HepG2 (cell line): ENCODE data around the gene POU6F1. TPM values are rescaled to one million over a fixed set of nuclear protein-coding genes. Genes with fewer than 3 reads are reported as not detected.

Experiments
- ARID3A ChIP-seq: IDR thresholded peaks from 2 replicates; pipeline ENCODE4 v1.6.1; 2012; ENCODE audit warnings: low read depth, low read length, improper control_type of control experiment
- BRF2 ChIP-seq: sonication (generic); formaldehyde crosslinking; IDR thresholded peaks from 2 replicates; pipeline ENCODE4 v1.8.1; 2022; ENCODE audit warnings: mild to moderate bottlenecking, missing genetic modification reagents
- FOXO1 ChIP-seq: sonication (generic); formaldehyde crosslinking; IDR thresholded peaks from 2 replicates; pipeline ENCODE4 v1.4.0; 2020; ENCODE audit warnings: missing genetic modification reagents
- HNF4G ChIP-seq, 2 experiments: sonication (generic) in 1 of 2; formaldehyde crosslinking in 1 of 2; IDR thresholded peaks; 2 replicates each; pipeline versions ENCODE4 v1.4.0 to v1.6.1; 2011 to 2020; ENCODE audit warnings: borderline replicate concordance in 2 of 2, low read depth in 2 of 2, mild to moderate bottlenecking in 2 of 2, low read length in 1 of 2, missing genetic modification reagents in 1 of 2, moderate library complexity in 1 of 2
- MEF2D ChIP-seq: sonication (generic); formaldehyde crosslinking; IDR thresholded peaks from 2 replicates; pipeline ENCODE4 v1.5.1; 2020; ENCODE audit warnings: mild to moderate bottlenecking, missing genetic modification reagents
- MIXL1 ChIP-seq: IDR thresholded peaks from 2 replicates; pipeline ENCODE4 v1.6.1; 2016
- NFIC ChIP-seq: IDR thresholded peaks from 2 replicates; pipeline ENCODE4 v1.6.1; 2012; ENCODE audit warnings: mild to moderate bottlenecking, low read length, inconsistent platforms
- PCBP2 ChIP-seq: fragments of 200-400 bp; formaldehyde crosslinking; optimal IDR thresholded peaks from 2 replicates; pipeline ENCODE3; 2018; ENCODE audit warnings: low read length, low read depth; ENCODE audit not compliant: poor library complexity, severe bottlenecking
- RBAK ChIP-seq: sonication (generic); formaldehyde crosslinking; IDR thresholded peaks from 2 replicates; pipeline ENCODE4 v1.5.1; 2020; ENCODE audit warnings: mild to moderate bottlenecking, missing genetic modification reagents
- RFXANK ChIP-seq: IDR thresholded peaks from 2 replicates; pipeline ENCODE4 v1.6.1; 2016
- SRSF9 ChIP-seq: fragments of 200-400 bp; formaldehyde crosslinking; IDR thresholded peaks from 2 replicates; pipeline ENCODE4 v1.6.1; 2018; ENCODE audit warnings: borderline replicate concordance, mild to moderate bottlenecking, low read depth, low read length; ENCODE audit not compliant: insufficient read depth, poor library complexity, severe bottlenecking
- SRY ChIP-seq: sonication (generic); formaldehyde crosslinking; IDR thresholded peaks from 2 replicates; pipeline ENCODE4 v1.8.0; 2022; ENCODE audit warnings: mild to moderate bottlenecking, missing genetic modification reagents
- TIGD3 ChIP-seq: sonication (generic); formaldehyde crosslinking; IDR thresholded peaks from 2 replicates; pipeline ENCODE4 v1.5.1; 2020; ENCODE audit warnings: mild to moderate bottlenecking, missing genetic modification reagents, borderline replicate concordance
- ZNF138 ChIP-seq: sonication (generic); formaldehyde crosslinking; IDR thresholded peaks from 2 replicates; pipeline ENCODE4 v1.5.0; 2020; ENCODE audit warnings: mild to moderate bottlenecking, low read depth, missing genetic modification reagents
- ZNF234 ChIP-seq: sonication (generic); formaldehyde crosslinking; conservative IDR thresholded peaks from 2 replicates; pipeline ENCODE4 v1.5.1; 2020; ENCODE audit warnings: mild to moderate bottlenecking, missing genetic modification reagents
- ZNF251 ChIP-seq: sonication (generic); formaldehyde crosslinking; IDR thresholded peaks from 2 replicates; pipeline ENCODE4 v1.9.0; 2021; ENCODE audit warnings: mild to moderate bottlenecking, missing genetic modification reagents
- ZNF282 ChIP-seq: fragments of 450-650 bp; IDR thresholded peaks from 2 replicates; pipeline ENCODE4 v1.6.1; 2018; ENCODE audit not compliant: partially characterized antibody
- ZNF296 ChIP-seq: sonication (generic); formaldehyde crosslinking; conservative IDR thresholded peaks from 2 replicates; pipeline ENCODE4 v1.5.0; 2020; ENCODE audit warnings: mild to moderate bottlenecking, missing genetic modification reagents
- ZNF317 ChIP-seq: sonication (generic); formaldehyde crosslinking; IDR thresholded peaks from 2 replicates; pipeline ENCODE4 v1.5.0; 2020; ENCODE audit warnings: mild to moderate bottlenecking, missing genetic modification reagents
- ZNF326 ChIP-seq: sonication (generic); formaldehyde crosslinking; IDR thresholded peaks from 2 replicates; pipeline ENCODE4 v1.4.0; 2020; ENCODE audit warnings: missing genetic modification reagents, borderline replicate concordance
- ZNF510 ChIP-seq: sonication (generic); formaldehyde crosslinking; IDR thresholded peaks from 2 replicates; pipeline ENCODE4 v1.4.0; 2020; ENCODE audit warnings: low read depth, mild to moderate bottlenecking, missing genetic modification reagents
- ZNF576 ChIP-seq: sonication (generic); formaldehyde crosslinking; IDR thresholded peaks from 2 replicates; pipeline ENCODE4 v1.4.0; 2020; ENCODE audit warnings: mild to moderate bottlenecking, missing genetic modification reagents
- ZNF770 ChIP-seq: sonication (generic); formaldehyde crosslinking; IDR thresholded peaks from 2 replicates; pipeline ENCODE4 v1.5.0; 2020; ENCODE audit warnings: mild to moderate bottlenecking, missing genetic modification reagents
- polyA plus RNA-seq, 8 experiments: library from polyadenylated mRNA; depleted of rRNA in 3 of 8; stranded (reverse) in 7 of 8; unstranded in 1 of 8; fragments of >200 nt; fragmentation: Illumina TruSeq in 4 of 8; extraction: Trizol in 4 of 8; gene quantifications; 2 replicates each; pipeline versions ENCODE4 v1.2.1 to v1.2.3, GENCODE V29; 2011 to 2016; ENCODE audit warnings: low read depth in 4 of 8, missing spikeins in 1 of 8, mixed read lengths in 1 of 8; ENCODE audit not compliant: insufficient read depth in 1 of 8
- total RNA-seq, 5 experiments: library from RNA; depleted of rRNA; stranded (reverse); fragments of >200 nt; fragmentation: Illumina TruSeq; extraction: Trizol; gene quantifications; 2 replicates each; pipeline ENCODE4 v1.2.3, GENCODE V29; 2016; ENCODE audit warnings: low read depth in 1 of 5

POU6F1 gene
- total and polyA plus RNA-seq, 2 of the 13 experiments (the other 11 are each of a cell fraction or from before 2014, with no cell fraction given), result 0.48 to 0.51 TPM

- TF ChIP-seq ARID3A (no peak), BRF2 (0 out of 2 replicates have a peak, but pooled peaks have one; percentile 29), ZNF138 (no peak; the same call in 1 of the 2 replicates), ZNF251 (CRISPR knock-in tag) (no peak), PCBP2 (no peak), RBAK (CRISPR knock-in tag) (no peak), MIXL1 (CRISPR knock-in tag) (no peak), ZNF234 (CRISPR knock-in tag) (no peak), ZNF326 (CRISPR knock-in tag) (no peak), MEF2D (peak; percentile 59), TIGD3 (CRISPR knock-in tag) (no peak), HNF4G (IDR thresholded peaks at IDR 0.05; ENCODE audit: borderline replicate concordance, low read depth, low read length) (no peak), HNF4G (CRISPR knock-in tag; IDR thresholded peaks at IDR 0.05; ENCODE audit: borderline replicate concordance, low read depth) (no peak; the same call in 1 of the 2 replicates), ZNF576 (CRISPR knock-in tag) (no peak), SRSF9 (no peak), SRY (CRISPR knock-in tag) (no peak; the same call in 1 of the 2 replicates), NFIC (no peak), ZNF510 (CRISPR knock-in tag) (no peak), ZNF770 (CRISPR knock-in tag) (no peak), ZNF296 (CRISPR knock-in tag) (no peak), ZNF282 (no peak), FOXO1 (no peak), RFXANK (CRISPR knock-in tag) (no peak), ZNF317 (0 out of 2 replicates have a peak, but pooled peaks have one; percentile 26)
These were observed 20.9 kb upstream of the POU6F1 start, which contains the start of gene DAZAP2 (continued) for GRCh38 chr12:51238510-51239334.
